Activated CD8-positive, alpha-beta memory T cell treated with anti-CD3 and anti-CD28 coated beads, Interleukin-2, amount 50 U/mL, for 1 hour (primary cell): ENCODE results near the gene UBTF.
A peak's percentile ranks its signal among the peaks of the same experiment; 100 is the strongest.

Source experiments
- DNase-seq: peaks from one replicate; pipeline ENCODE4 v3.0.0-alpha.2; 2020; ENCODE audit errors: extremely low read depth

UBTF gene

GRCh38 chr17:44214896-44215295 lies 4.6 kb downstream of the UBTF start:
- DNase-seq = no peak

GRCh38 chr17:44214230-44214494 lies 5.3 kb downstream of the UBTF start:
- DNase-seq = no peak

GRCh38 chr17:44213403-44214229 lies 5.9 kb downstream of the UBTF start:
- DNase-seq = no peak

GRCh38 chr17:44212507-44213402 lies 6.7 kb downstream of the UBTF start:
- no peak for DNase-seq

GRCh38 chr17:44211281-44212265 lies 7.9 kb downstream of the UBTF start:
- DNase-seq = no peak

GRCh38 chr17:44210342-44211192 lies 8.9 kb downstream of the UBTF start:
- DNase-seq = no peak

- no peak for DNase-seq
These were observed 9.6 kb downstream of the UBTF start for GRCh38 chr17:44209786-44210341.

GRCh38 chr17:44207743-44208142 lies 11.7 kb downstream of the UBTF start:
- DNase-seq = no peak

GRCh38 chr17:44207319-44207718 lies 12.2 kb downstream of the UBTF start:
- DNase-seq = no peak

GRCh38 chr17:44206825-44207155 lies 12.7 kb downstream of the UBTF start:
- no peak for DNase-seq

- DNase-seq = no peak
These were observed 13.3 kb downstream of the UBTF start for GRCh38 chr17:44205962-44206824.

GRCh38 chr17:44204441-44204882 lies 15.0 kb downstream of the UBTF start:
- DNase-seq = no peak

- DNase-seq = no peak
These were observed 15.6 kb downstream of the UBTF start for GRCh38 chr17:44203731-44204440.

GRCh38 chr17:44202756-44203155 lies 16.7 kb downstream of the UBTF start:
- no peak for DNase-seq

GRCh38 chr17:44200478-44201155 lies 18.9 kb downstream of the UBTF start:
- DNase-seq = no peak

GRCh38 chr17:44199553-44200477 lies 19.7 kb downstream of the UBTF start, which contains the start of gene ATXN7L3:
ATXN7L3 (minus strand) TSS chr17:44199884; CDS start chr17:44198070, 1,814 bp downstream.
- DNase-seq = peak; percentile 99
